H9 (cell line): ENCODE measurements around the gene LSM4. TPM values are rescaled to one million over a fixed set of nuclear protein-coding genes. Genes with fewer than 3 reads are reported as not detected.

Experiments
- DNase-seq: peaks from one replicate; pipeline ENCODE4 v3.0.0-alpha.2; 2017
- H2AFZ ChIP-seq: one replicate; pipeline ENCODE4 v1.6.1; 2013; ENCODE audit warnings: mild to moderate bottlenecking, low read length, control low read depth, moderate library complexity
- H2AK5ac ChIP-seq: 2 replicates; pipeline ENCODE4 v1.6.1; 2013; ENCODE audit warnings: low read length, control low read depth, mixed read lengths; ENCODE audit not compliant: insufficient read length
- H2BK120ac ChIP-seq: one replicate; pipeline ENCODE4 v1.6.1; 2013; ENCODE audit warnings: low read depth, mild to moderate bottlenecking, low read length, control low read depth, inconsistent platforms; ENCODE audit not compliant: poor library complexity, severe bottlenecking
- H2BK12ac ChIP-seq: 2 replicates; pipeline ENCODE4 v1.6.1; 2013; ENCODE audit warnings: low read length, control low read depth, mixed read lengths, low read depth; ENCODE audit not compliant: insufficient read length
- H2BK15ac ChIP-seq: 2 replicates; pipeline ENCODE4 v1.6.1; 2013; ENCODE audit warnings: low read depth, low read length, control low read depth
- H2BK20ac ChIP-seq: one replicate; pipeline ENCODE4 v1.6.1; 2013; ENCODE audit warnings: low read depth, mild to moderate bottlenecking, low read length, control low read depth, inconsistent platforms; ENCODE audit not compliant: poor library complexity, severe bottlenecking
- H2BK5ac ChIP-seq: 2 replicates; pipeline ENCODE4 v1.6.1; 2013; ENCODE audit warnings: low read length, control low read depth, mixed read lengths; ENCODE audit not compliant: insufficient read length
- H3K14ac ChIP-seq: 2 replicates; pipeline ENCODE4 v1.6.1; 2013; ENCODE audit warnings: low read length, control low read depth; ENCODE audit not compliant: insufficient read depth
- H3K18ac ChIP-seq: 2 replicates; pipeline ENCODE4 v1.6.1; 2013; ENCODE audit warnings: low read depth, mild to moderate bottlenecking, mixed read lengths, low read length, control low read depth; ENCODE audit not compliant: insufficient read length
- H3K23ac ChIP-seq: 2 replicates; pipeline ENCODE4 v1.6.1; 2013; ENCODE audit warnings: low read length, control low read depth, mixed read lengths, low read depth; ENCODE audit not compliant: insufficient read length
- H3K23me2 ChIP-seq: 2 replicates; pipeline ENCODE4 v1.6.1; 2013; ENCODE audit warnings: low read depth, mild to moderate bottlenecking, mixed read lengths, low read length, control low read depth; ENCODE audit not compliant: insufficient read length, poor library complexity, severe bottlenecking
- H3K27ac ChIP-seq: 2 replicates; pipeline ENCODE4 v1.5.1; 2013; ENCODE audit warnings: low read length, control low read depth, mixed read lengths, low read depth; ENCODE audit not compliant: insufficient read length
- H3K27me3 ChIP-seq: 2 replicates; pipeline ENCODE4 v1.6.1; 2013; ENCODE audit warnings: low read length, control low read depth, inconsistent platforms; ENCODE audit not compliant: insufficient read depth
- H3K4ac ChIP-seq: 2 replicates; pipeline ENCODE4 v1.6.1; 2013; ENCODE audit warnings: low read depth, mild to moderate bottlenecking, control low read depth, inconsistent platforms, low read length, moderate library complexity
- H3K4me1 ChIP-seq: 2 replicates; pipeline ENCODE4 v1.6.1; 2013; ENCODE audit warnings: low read length, control low read depth, inconsistent platforms; ENCODE audit not compliant: insufficient read depth
- H3K4me2 ChIP-seq: 2 replicates; pipeline ENCODE4 v1.6.1; 2013; ENCODE audit warnings: low read length, control low read depth, mixed read lengths; ENCODE audit not compliant: insufficient read length, insufficient read depth
- H3K56ac ChIP-seq: 2 replicates; pipeline ENCODE4 v1.6.1; 2013; ENCODE audit warnings: low read depth, mild to moderate bottlenecking, mixed read lengths, low read length, control low read depth; ENCODE audit not compliant: insufficient read length
- H3K79me1 ChIP-seq: 2 replicates; pipeline ENCODE4 v1.6.1; 2013; ENCODE audit warnings: low read depth, mild to moderate bottlenecking, moderate library complexity, low read length, control low read depth, inconsistent platforms; ENCODE audit not compliant: insufficient read depth, poor library complexity, severe bottlenecking
- H3K79me2 ChIP-seq: 2 replicates; pipeline ENCODE4 v1.6.1; 2013; ENCODE audit warnings: low read length, control low read depth, inconsistent platforms; ENCODE audit not compliant: insufficient read depth
- H3K9ac ChIP-seq: 2 replicates; pipeline ENCODE4 v1.6.1; 2013; ENCODE audit warnings: low read length, control low read depth, mixed read lengths; ENCODE audit not compliant: insufficient read length; ENCODE audit errors: extremely low read depth
- H3K9me3 ChIP-seq: one replicate; pipeline ENCODE4 v1.6.1; 2013; ENCODE audit warnings: low read depth, low read length, inconsistent platforms; ENCODE audit not compliant: control insufficient read depth
- H3T11ph ChIP-seq: one replicate; pipeline ENCODE4 v1.6.1; 2013; ENCODE audit warnings: mild to moderate bottlenecking, low read length, control low read depth, inconsistent platforms
- H4K20me1 ChIP-seq: one replicate; pipeline ENCODE4 v1.6.1; 2013; ENCODE audit not compliant: control insufficient read depth, insufficient read length, insufficient read depth
- H4K5ac ChIP-seq: 2 replicates; pipeline ENCODE4 v1.6.1; 2013; ENCODE audit warnings: low read depth, mild to moderate bottlenecking, mixed read lengths, low read length, control low read depth; ENCODE audit not compliant: insufficient read length
- H4K8ac ChIP-seq: replicated peaks from 2 replicates; pipeline ENCODE4 v1.6.1; 2013; ENCODE audit warnings: low read length, control low read depth, mixed read lengths, low read depth; ENCODE audit not compliant: insufficient read length
- H4K91ac ChIP-seq: 2 replicates; pipeline ENCODE4 v1.6.1; 2013; ENCODE audit warnings: low read depth, mild to moderate bottlenecking, moderate library complexity, mixed read lengths, low read length, control low read depth; ENCODE audit not compliant: insufficient read length
- H3K27ac Mint-ChIP-seq, 3 experiments: 2 replicates in 2 of 3; 3 replicates in 1 of 3; pipeline ENCODE4 v1.8.0; 2020 to 2021; ENCODE audit warnings: mixed read lengths in 3 of 3, mild to moderate bottlenecking in 1 of 3, moderate library complexity in 1 of 3
- H3K27me3 Mint-ChIP-seq: 2 replicates; pipeline ENCODE4 v1.8.0; 2021; ENCODE audit warnings: low read depth, mild to moderate bottlenecking, moderate library complexity, mixed read lengths
- H3K36me3 Mint-ChIP-seq, 3 experiments: 2 replicates in 2 of 3; 3 replicates in 1 of 3; pipeline ENCODE4 v1.8.0; 2020 to 2021; ENCODE audit warnings: low read depth in 3 of 3, mixed read lengths in 3 of 3; ENCODE audit not compliant: insufficient read depth in 1 of 3
- H3K4me1 Mint-ChIP-seq, 2 experiments: 2 replicates each; pipeline ENCODE4 v1.8.0; 2020; ENCODE audit warnings: mixed read lengths in 2 of 2
- H3K4me3 Mint-ChIP-seq, 2 experiments: 2 replicates in 1 of 2; 3 replicates in 1 of 2; pipeline ENCODE4 v1.8.0; 2020 to 2021; ENCODE audit warnings: mild to moderate bottlenecking in 2 of 2, mixed read lengths in 2 of 2, moderate library complexity in 1 of 2
- H3K9me3 Mint-ChIP-seq, 2 experiments: 2 replicates in 1 of 2; 3 replicates in 1 of 2; pipeline ENCODE4 v1.8.0; 2020; ENCODE audit warnings: mild to moderate bottlenecking in 2 of 2, mixed read lengths in 2 of 2, moderate library complexity in 1 of 2
- WGBS: extraction: QIAGEN DNeasy Blood & Tissue Kit; methylation state at CpG from one replicate; pipeline ENCODE4 v1.1.7; 2013; ENCODE audit warnings: missing lambda C conversion rate, low lambda C conversion rate, mixed read lengths; ENCODE audit not compliant: insufficient read length; ENCODE audit errors: extremely low coverage; 5-methylcytosine and 5-hydroxymethylcytosine counted together
- total RNA-seq: library from RNA; stranded (reverse); gene quantifications from 2 replicates; pipeline ENCODE4 v1.2.1, GENCODE V29; 2021
- TF ChIP-seq, protein P1 (sequence below): fragments of 200-600 bp; sonication (generic); conservative IDR thresholded peaks from 3 replicates; pipeline ENCODE4 v1.8.0; 2021; ENCODE audit warnings: antibody characterized with exemption, mild to moderate bottlenecking

Gene LSM4
- total RNA-seq, 1 experiment from 2014 or later, result 342 TPM

- H3K4me1 Mint-ChIP-seq, result peaks cover 25 to 33% of the 10 kb centered on the region in 2 experiments
- Histone ChIP-seq H3K56ac (no peak overlapping the region), H3K18ac (no peak overlapping the region), H3K27me3 (no peaks in the 10 kb centered on the region), H3K23me2 (peaks cover 3% of the 10 kb centered on the region), H2BK12ac (no peak overlapping the region), H2BK15ac (no peak overlapping the region), H3K23ac (no peak overlapping the region), H3K9ac (no peak overlapping the region), H3K4ac (no peak overlapping the region), H2AK5ac (no peak overlapping the region), H4K20me1 (no peaks in the 10 kb centered on the region), H3K4me2 (no peak overlapping the region), H3K79me2 (no peaks in the 10 kb centered on the region), H2BK5ac (no peak overlapping the region), H3K79me1 (no peaks in the 10 kb centered on the region), H4K91ac (no peak overlapping the region), H3K27ac (no peak overlapping the region), H4K8ac (no peak overlapping the region), H3K4me1 (peaks cover 5% of the 10 kb centered on the region; the same call in 1 of the 2 replicates), H4K5ac (no peak overlapping the region), H2AFZ (no peak overlapping the region), H3K14ac (no peak overlapping the region), H3T11ph (no peak overlapping the region), H3K9me3 (no peaks in the 10 kb centered on the region), H2BK20ac (no peak overlapping the region), H2BK120ac (no peak overlapping the region)
- WGBS, result no CpG with 5 or more reads among the region's 18 CpGs
- H3K27me3 Mint-ChIP-seq, result no peaks in the 10 kb centered on the region; the same call in 1 of the 2 replicates
- DNase-seq, result no peak
- peak overlapping the region in 1 of 3 experiments; percentile 61; a peak in 1 of 7 replicates for H3K27ac Mint-ChIP-seq
- H3K9me3 Mint-ChIP-seq, result no peaks in the 10 kb centered on the region; a peak in 1 of 5 replicates
- H3K36me3 Mint-ChIP-seq, result peaks cover 0 to 3% (median 0%) of the 10 kb centered on the region in 3 experiments; a peak in 2 of 7 replicates
- TF ChIP-seq, protein P1, sequence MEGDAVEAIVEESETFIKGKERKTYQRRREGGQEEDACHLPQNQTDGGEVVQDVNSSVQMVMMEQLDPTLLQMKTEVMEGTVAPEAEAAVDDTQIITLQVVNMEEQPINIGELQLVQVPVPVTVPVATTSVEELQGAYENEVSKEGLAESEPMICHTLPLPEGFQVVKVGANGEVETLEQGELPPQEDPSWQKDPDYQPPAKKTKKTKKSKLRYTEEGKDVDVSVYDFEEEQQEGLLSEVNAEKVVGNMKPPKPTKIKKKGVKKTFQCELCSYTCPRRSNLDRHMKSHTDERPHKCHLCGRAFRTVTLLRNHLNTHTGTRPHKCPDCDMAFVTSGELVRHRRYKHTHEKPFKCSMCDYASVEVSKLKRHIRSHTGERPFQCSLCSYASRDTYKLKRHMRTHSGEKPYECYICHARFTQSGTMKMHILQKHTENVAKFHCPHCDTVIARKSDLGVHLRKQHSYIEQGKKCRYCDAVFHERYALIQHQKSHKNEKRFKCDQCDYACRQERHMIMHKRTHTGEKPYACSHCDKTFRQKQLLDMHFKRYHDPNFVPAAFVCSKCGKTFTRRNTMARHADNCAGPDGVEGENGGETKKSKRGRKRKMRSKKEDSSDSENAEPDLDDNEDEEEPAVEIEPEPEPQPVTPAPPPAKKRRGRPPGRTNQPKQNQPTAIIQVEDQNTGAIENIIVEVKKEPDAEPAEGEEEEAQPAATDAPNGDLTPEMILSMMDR, result no peak
- no peak overlapping the region for H3K4me3 Mint-ChIP-seq
Measured at GRCh38 chr19:18300930-18301717, 21.8 kb downstream of the LSM4 start.
